A673 (cell line): ENCODE measurements around the gene YPEL2.

Source experiments
- CTCF ChIP-seq: fragments of 300-800, 200-600 bp; sonication (generic); conservative IDR thresholded peaks from 2 replicates; pipeline ENCODE4 v1.5.1; 2017; ENCODE audit warnings: low read depth, mild to moderate bottlenecking, antibody characterized with exemption, low read length, moderate library complexity, mixed read lengths
- EZH2 ChIP-seq: fragments of 200-600 bp; sonication (generic); IDR thresholded peaks from 2 replicates; pipeline ENCODE4 v1.6.1; 2017; ENCODE audit warnings: borderline replicate concordance, low read depth, mild to moderate bottlenecking, mixed read lengths, antibody characterized with exemption, low read length; ENCODE audit not compliant: poor library complexity, severe bottlenecking

GRCh38 chr17:59409336-59410048 lies 78.0 kb downstream of the YPEL2 start:
- TF ChIP-seq CTCF (no peak), EZH2 (no peak)
